Measurements from ENCODE around the gene ZBTB7B.

The ZBTB7B gene

DNA sequence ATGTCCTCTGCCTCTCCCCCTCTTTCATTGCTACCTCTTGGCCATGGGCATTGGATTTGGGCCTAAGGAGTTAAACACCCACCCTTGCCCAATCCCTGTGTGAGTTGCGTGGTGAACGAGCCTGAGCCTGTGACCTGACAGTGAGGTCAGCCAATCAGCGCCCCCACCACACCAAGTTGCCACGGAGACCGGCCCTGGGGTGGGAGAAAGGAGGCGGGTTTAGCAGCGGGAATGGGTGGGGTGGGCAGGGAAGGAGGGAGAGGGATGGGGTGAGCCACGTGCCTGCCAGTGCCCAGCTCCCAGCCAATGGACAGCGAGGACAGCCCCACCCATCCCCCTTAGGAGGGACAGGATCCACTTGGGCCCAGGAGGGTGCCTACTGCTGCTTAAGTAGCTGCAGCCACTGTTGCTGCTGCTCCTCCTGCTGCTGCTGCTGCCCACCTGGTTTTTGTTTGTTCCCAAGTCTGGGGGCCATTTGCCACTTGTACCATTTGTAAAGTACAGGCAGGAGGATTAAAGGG is 9.5 kb downstream of the ZBTB7B start:
- no peak overlapping the region for H3K4me3 ChIP-seq (ENCODE audit: control insufficient read depth, low read depth, low read length)
- peak; percentile 77 for DNase-seq (ENCODE audit: low read depth)

DNA sequence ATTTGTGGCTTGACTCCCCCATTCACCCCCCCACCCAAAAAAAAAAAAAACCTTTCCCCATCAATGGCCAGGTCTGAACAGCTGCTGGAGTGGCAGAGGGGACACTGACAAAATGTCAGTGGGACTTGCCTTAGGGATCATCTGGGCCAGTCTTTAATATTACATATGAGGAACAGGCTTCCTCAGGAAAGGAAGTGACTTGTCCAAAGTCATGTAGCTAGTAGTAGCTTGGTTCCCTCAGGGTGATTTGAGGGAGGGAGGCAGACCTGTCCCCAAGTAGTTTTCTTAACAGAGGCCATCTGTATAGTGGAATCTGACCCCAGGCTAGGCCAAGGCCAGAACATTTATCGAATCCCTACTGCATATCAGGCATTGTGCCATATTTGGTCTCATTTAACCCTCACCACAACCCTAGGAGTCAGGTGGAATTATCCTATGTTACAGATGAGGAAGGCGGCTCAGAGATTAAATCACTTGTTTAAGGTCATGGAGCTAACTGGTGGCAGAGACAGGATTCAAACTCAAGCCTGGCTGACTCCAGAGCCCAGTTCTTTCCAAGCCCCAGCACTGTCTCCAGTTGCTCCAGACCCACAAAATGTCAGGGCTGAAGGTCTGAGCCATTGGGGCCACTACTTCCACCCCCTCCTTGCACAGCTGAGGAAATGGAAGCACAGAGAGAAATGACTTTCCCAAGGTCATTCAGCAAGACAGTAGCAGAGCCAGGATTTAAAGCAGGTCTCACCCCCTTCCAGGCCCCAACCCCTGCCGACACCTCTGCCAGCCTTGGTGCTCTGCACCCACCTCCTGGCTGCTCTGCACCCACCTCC is 10.4 kb downstream of the ZBTB7B start:
- H3K4me3 ChIP-seq (ENCODE audit: control insufficient read depth, low read depth, low read length): no peak overlapping the region
- no peak for DNase-seq (ENCODE audit: low read depth)
- TF ChIP-seq, protein P1, sequence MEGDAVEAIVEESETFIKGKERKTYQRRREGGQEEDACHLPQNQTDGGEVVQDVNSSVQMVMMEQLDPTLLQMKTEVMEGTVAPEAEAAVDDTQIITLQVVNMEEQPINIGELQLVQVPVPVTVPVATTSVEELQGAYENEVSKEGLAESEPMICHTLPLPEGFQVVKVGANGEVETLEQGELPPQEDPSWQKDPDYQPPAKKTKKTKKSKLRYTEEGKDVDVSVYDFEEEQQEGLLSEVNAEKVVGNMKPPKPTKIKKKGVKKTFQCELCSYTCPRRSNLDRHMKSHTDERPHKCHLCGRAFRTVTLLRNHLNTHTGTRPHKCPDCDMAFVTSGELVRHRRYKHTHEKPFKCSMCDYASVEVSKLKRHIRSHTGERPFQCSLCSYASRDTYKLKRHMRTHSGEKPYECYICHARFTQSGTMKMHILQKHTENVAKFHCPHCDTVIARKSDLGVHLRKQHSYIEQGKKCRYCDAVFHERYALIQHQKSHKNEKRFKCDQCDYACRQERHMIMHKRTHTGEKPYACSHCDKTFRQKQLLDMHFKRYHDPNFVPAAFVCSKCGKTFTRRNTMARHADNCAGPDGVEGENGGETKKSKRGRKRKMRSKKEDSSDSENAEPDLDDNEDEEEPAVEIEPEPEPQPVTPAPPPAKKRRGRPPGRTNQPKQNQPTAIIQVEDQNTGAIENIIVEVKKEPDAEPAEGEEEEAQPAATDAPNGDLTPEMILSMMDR (conservative IDR thresholded peaks at IDR 0.05; ENCODE audit: control insufficient read depth, insufficient read depth, low read depth, low read length): no peak

More for the DNA sequence above, 9.5 kb downstream of the ZBTB7B start:
- TF ChIP-seq, protein P1 (conservative IDR thresholded peaks at IDR 0.05; ENCODE audit: control insufficient read depth, insufficient read depth, low read depth, low read length): no peak

DNA sequence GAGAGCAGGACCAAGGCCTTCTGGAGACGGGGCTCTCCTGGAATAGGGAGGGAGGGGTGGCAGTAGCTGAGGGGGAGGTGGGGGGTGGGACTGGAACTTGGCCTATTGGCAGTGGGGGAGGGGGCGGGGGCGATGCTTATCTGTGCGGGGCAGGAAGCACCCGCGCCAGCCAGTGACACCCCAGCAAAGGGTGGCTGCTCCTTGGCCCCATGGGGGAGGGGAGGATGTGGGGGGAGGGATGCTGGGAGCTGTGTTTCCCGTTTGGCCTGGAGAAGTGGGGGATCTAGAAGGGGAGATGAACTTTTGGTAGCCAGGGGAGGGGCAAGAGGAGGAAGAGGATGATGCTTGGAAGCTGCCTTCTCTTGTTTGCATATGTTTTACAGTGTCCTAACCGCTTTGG is 11.0 kb downstream of the ZBTB7B start:
- TF ChIP-seq, protein P1 (conservative IDR thresholded peaks at IDR 0.05; ENCODE audit: control insufficient read depth, insufficient read depth, low read depth, low read length): no peak
- H3K4me3 ChIP-seq (ENCODE audit: control insufficient read depth, low read depth, low read length): no peak overlapping the region
- DNase-seq (ENCODE audit: low read depth): no peak

DNA sequence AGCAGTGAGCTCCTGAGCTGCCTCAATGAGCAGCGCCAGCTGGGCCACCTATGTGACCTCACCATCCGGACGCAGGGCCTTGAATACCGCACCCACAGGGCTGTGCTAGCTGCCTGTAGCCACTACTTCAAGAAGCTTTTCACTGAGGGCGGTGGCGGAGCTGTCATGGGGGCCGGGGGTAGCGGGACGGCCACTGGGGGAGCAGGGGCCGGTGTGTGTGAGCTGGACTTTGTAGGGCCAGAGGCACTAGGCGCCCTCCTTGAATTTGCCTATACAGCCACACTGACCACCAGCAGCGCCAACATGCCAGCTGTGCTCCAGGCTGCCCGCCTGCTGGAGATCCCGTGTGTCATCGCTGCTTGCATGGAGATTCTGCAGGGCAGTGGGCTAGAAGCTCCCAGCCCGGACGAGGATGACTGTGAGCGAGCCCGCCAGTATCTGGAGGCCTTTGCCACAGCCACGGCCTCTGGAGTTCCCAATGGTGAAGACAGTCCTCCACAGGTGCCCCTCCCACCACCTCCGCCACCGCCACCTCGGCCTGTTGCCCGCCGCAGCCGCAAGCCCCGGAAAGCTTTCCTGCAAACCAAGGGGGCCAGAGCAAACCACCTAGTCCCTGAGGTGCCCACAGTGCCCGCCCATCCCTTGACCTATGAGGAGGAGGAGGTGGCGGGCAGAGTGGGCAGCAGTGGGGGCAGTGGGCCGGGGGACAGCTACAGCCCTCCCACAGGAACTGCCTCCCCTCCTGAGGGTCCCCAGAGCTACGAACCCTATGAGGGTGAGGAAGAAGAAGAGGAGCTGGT is 12.3 kb downstream of the ZBTB7B start:
- TF ChIP-seq, protein P1 (conservative IDR thresholded peaks at IDR 0.05; ENCODE audit: control insufficient read depth, insufficient read depth, low read depth, low read length): no peak
- no peak overlapping the region for H3K4me3 ChIP-seq (ENCODE audit: control insufficient read depth, low read depth, low read length)
- DNase-seq (ENCODE audit: low read depth): no peak

DNA sequence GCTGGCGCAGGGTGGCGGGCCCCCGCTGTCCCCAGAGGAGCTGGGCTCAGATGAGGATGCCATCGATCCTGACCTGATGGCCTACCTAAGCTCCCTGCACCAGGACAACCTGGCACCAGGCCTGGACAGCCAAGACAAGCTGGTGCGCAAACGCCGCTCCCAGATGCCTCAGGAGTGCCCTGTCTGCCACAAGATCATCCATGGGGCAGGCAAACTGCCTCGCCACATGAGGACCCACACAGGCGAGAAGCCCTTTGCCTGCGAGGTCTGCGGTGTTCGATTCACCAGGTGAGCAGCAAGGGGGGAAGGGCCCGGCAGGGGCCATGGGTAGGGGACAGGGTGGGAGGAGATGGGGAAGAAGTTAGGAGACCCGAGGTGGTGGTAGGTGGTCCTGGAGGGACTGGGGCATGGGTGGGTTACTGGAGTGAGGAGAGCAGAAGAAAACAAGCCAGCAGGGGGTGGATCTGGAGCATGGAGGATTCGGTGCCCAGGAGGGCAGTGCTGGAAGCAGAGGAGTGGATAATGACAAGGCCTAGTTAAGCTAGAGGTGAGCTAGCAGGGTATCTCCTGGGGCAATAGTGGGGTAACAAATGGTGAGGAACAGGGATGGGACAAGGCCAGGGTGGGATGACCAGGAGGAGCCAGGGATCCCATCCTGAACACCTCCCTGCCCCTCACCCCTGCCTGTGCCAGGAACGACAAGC is 13.1 kb downstream of the ZBTB7B start:
- TF ChIP-seq, protein P1 (conservative IDR thresholded peaks at IDR 0.05; ENCODE audit: control insufficient read depth, insufficient read depth, low read depth, low read length): no peak
- no peak overlapping the region for H3K4me3 ChIP-seq (ENCODE audit: control insufficient read depth, low read depth, low read length)
- DNase-seq (ENCODE audit: low read depth): no peak

DNA sequence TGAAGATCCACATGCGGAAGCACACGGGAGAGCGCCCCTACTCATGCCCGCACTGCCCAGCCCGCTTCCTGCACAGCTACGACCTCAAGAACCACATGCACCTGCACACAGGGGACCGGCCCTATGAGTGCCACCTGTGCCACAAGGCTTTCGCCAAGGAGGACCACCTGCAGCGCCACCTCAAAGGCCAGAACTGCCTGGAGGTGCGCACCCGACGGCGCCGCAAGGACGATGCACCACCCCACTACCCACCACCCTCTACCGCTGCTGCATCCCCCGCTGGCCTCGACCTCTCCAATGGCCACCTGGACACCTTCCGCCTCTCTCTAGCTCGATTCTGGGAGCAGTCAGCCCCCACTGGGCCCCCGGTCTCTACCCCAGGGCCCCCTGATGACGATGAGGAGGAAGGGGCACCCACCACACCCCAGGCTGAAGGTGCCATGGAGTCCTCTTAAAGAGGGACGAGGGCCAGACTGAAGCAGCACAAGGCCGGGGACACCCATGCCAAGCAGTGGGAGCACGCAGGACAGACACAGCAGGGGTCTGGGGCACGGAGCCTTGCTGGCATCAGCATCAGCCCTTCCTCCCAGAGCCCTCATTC is 13.7 kb downstream of the ZBTB7B start:
- DNase-seq (ENCODE audit: low read depth): no peak
- H3K4me3 ChIP-seq (ENCODE audit: control insufficient read depth, low read depth, low read length): no peak overlapping the region
- TF ChIP-seq, protein P1 (conservative IDR thresholded peaks at IDR 0.05; ENCODE audit: control insufficient read depth, insufficient read depth, low read depth, low read length): no peak

Data from fibroblast of mammary gland (primary cell).